Neural progenitor cell (in vitro differentiated cells): ENCODE measurements around the gene ATOSB.

ENCODE experiments used
- CTCF ChIP-seq: fragments of 200-600 bp; sonication (generic); IDR thresholded peaks from 2 replicates; pipeline ENCODE4 v1.5.1; 2017; ENCODE audit warnings: antibody characterized with exemption, mild to moderate bottlenecking
- EZH2 ChIP-seq: fragments of 200-600 bp; sonication (generic); IDR thresholded peaks from 2 replicates; pipeline ENCODE4 v1.6.1; 2017; ENCODE audit warnings: antibody characterized with exemption, mild to moderate bottlenecking, moderate library complexity
- EZH2phosphoT487 ChIP-seq: fragments of 200-600 bp; sonication (generic); IDR thresholded peaks from 2 replicates; pipeline ENCODE4 v1.6.1; 2017; ENCODE audit warnings: antibody characterized with exemption

DNA sequence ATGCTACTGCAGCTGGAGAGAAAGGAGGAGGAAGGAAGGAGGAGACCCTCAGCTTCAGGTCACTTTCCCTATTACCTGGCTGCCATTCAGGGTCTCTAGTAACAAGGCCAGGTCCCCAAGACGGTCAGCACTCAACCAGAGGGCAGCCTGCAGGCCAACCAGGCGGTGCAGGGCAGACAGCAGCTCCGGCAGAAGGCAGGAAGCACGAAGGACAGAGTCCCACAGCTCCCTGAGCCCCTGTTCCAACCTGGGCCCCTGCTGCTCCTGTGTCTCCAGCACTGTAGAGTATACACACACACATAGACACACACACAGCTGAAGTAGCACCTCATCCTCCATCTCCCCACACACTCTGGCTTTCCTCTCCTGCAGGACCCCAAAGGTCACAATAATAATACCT lies 37.6 kb downstream of the ATOSB start:
- no peak for TF ChIP-seq CTCF
- TF ChIP-seq EZH2: no peak
- TF ChIP-seq EZH2phosphoT487: no peak
